CD14-positive monocyte (primary cell): Measurements from ENCODE around the gene INTS12. TPM values are rescaled to one million over a fixed set of nuclear protein-coding genes. Genes with fewer than 3 reads are reported as not detected.
A peak's percentile ranks its signal among the peaks of the same experiment; 100 is the strongest.

Experiments used
- DNase-seq, 3 donors: peaks; one replicate each; pipeline ENCODE4 v3.0.0-alpha.2; 2011 to 2022
- H2AFZ ChIP-seq: 2 replicates; pipeline ENCODE4 v1.6.0; 2012; ENCODE audit warnings: mild to moderate bottlenecking, low read depth, low read length, inconsistent platforms; ENCODE audit not compliant: insufficient read depth, poor library complexity, severe bottlenecking
- H3K27ac ChIP-seq, 2 donors: 1 replicate in 1 of 2; 2 replicates in 1 of 2; pipeline ENCODE4 v1.5.1; 2012 to 2013; ENCODE audit warnings: low read length in 2 of 2, control low read depth in 1 of 2, inconsistent platforms in 1 of 2, low read depth in 1 of 2, mild to moderate bottlenecking in 1 of 2
- H3K27me3 ChIP-seq, 2 donors: one replicate each; pipeline versions ENCODE4 v1.6.0 to v1.6.1; 2011 to 2013; ENCODE audit warnings: low read length in 2 of 2; ENCODE audit not compliant: control insufficient read depth in 2 of 2, insufficient read depth in 2 of 2
- H3K36me3 ChIP-seq, 2 donors: replicated peaks in 1 of 2; 1 replicate in 1 of 2; 2 replicates in 1 of 2; pipeline versions ENCODE4 v1.5.1 to v1.6.1; 2012 to 2013; ENCODE audit warnings: low read length in 2 of 2, control low read depth in 1 of 2, inconsistent platforms in 1 of 2, mild to moderate bottlenecking in 1 of 2; ENCODE audit not compliant: insufficient read depth in 2 of 2, control insufficient read depth in 1 of 2
- H3K4me1 ChIP-seq, 2 donors: 1 replicate in 1 of 2; 2 replicates in 1 of 2; pipeline versions ENCODE4 v1.5.1 to v1.6.1; 2012 to 2013; ENCODE audit warnings: low read length in 2 of 2, control low read depth in 1 of 2, inconsistent platforms in 1 of 2, mild to moderate bottlenecking in 1 of 2, moderate library complexity in 1 of 2; ENCODE audit not compliant: insufficient read depth in 2 of 2, control insufficient read depth in 1 of 2
- H3K4me2 ChIP-seq: replicated peaks from 2 replicates; pipeline ENCODE3; 2012; ENCODE audit warnings: low read length, moderate library complexity, mild to moderate bottlenecking; ENCODE audit not compliant: poor library complexity, severe bottlenecking; ENCODE audit errors: extremely low read depth
- H3K4me3 ChIP-seq, 3 experiments: fragments of 200-600 bp in 1 of 3; sonication (generic) in 1 of 3; replicated peaks in 1 of 3; 1 replicate in 2 of 3; 2 replicates in 1 of 3; pipeline ENCODE4 v1.5.1; 2011 to 2013; ENCODE audit warnings: low read length in 3 of 3, mild to moderate bottlenecking in 3 of 3, control low read depth in 2 of 3, low read depth in 2 of 3, inconsistent platforms in 1 of 3, moderate library complexity in 1 of 3
- H3K79me2 ChIP-seq: 2 replicates; pipeline ENCODE4 v1.6.0; 2012; ENCODE audit warnings: mild to moderate bottlenecking, control low read depth, inconsistent platforms, low read length, moderate library complexity; ENCODE audit not compliant: insufficient read depth
- H3K9ac ChIP-seq: 2 replicates; pipeline ENCODE4 v1.6.0; 2017; ENCODE audit warnings: low read length, mild to moderate bottlenecking; ENCODE audit not compliant: insufficient read depth, poor library complexity, severe bottlenecking
- H3K9me3 ChIP-seq, 2 donors: replicated peaks in 1 of 2; 1 replicate in 1 of 2; 2 replicates in 1 of 2; pipeline versions ENCODE4 v1.5.1 to v1.6.1; 2012 to 2013; ENCODE audit warnings: low read length in 2 of 2, control low read depth in 1 of 2; ENCODE audit not compliant: control insufficient read depth in 1 of 2, insufficient read depth in 1 of 2
- H4K20me1 ChIP-seq: 2 replicates; pipeline ENCODE4 v1.6.0; 2012; ENCODE audit warnings: mild to moderate bottlenecking, low read length, control low read depth, moderate library complexity; ENCODE audit not compliant: insufficient read depth
- H3K27ac Mint-ChIP-seq, 7 donors: one replicate each; pipeline ENCODE4 v1.8.0; 2020; ENCODE audit warnings: mild to moderate bottlenecking in 7 of 7, mixed read lengths in 7 of 7, moderate library complexity in 6 of 7, inconsistent platforms in 2 of 7
- H3K27me3 Mint-ChIP-seq, 3 donors: one replicate each; pipeline ENCODE4 v1.8.0; 2021 to 2022; ENCODE audit warnings: low read depth in 3 of 3, mild to moderate bottlenecking in 3 of 3, mixed read lengths in 3 of 3, moderate library complexity in 3 of 3, inconsistent platforms in 1 of 3
- H3K36me3 Mint-ChIP-seq, 2 donors: one replicate each; pipeline ENCODE4 v1.8.0; 2020; ENCODE audit warnings: mixed read lengths in 2 of 2, inconsistent platforms in 1 of 2, mild to moderate bottlenecking in 1 of 2
- H3K4me1 Mint-ChIP-seq: one replicate; pipeline ENCODE4 v1.8.0; 2020; ENCODE audit warnings: mild to moderate bottlenecking, mixed read lengths
- H3K4me3 Mint-ChIP-seq, 2 donors: one replicate each; pipeline ENCODE4 v1.8.0; 2020; ENCODE audit warnings: mild to moderate bottlenecking in 2 of 2, mixed read lengths in 2 of 2, moderate library complexity in 1 of 2
- H3K9me3 Mint-ChIP-seq, 7 donors: one replicate each; pipeline ENCODE4 v1.8.0; 2020 to 2022; ENCODE audit warnings: mixed read lengths in 7 of 7, mild to moderate bottlenecking in 6 of 7, moderate library complexity in 6 of 7, inconsistent platforms in 2 of 7
- WGBS: methylation state at CpG from one replicate; pipeline ENCODE4 v1.1.5; 2013; ENCODE audit warnings: missing lambda C conversion rate; ENCODE audit not compliant: insufficient coverage; 5-methylcytosine and 5-hydroxymethylcytosine counted together
- intact Hi-C, 2 donors: fragments of 100-400 bp; cut with micrococcal nuclease; formaldehyde crosslinking; loops; one replicate each; pipeline versions ENCODE4 v1.15.0 to v1.15.1; 2023
- polyA plus RNA-seq, 3 donors: library from polyadenylated mRNA; depleted of rRNA in 1 of 3; unstranded in 2 of 3; stranded (reverse) in 1 of 3; fragments of 300-500 nt in 2 of 3; fragments of >200 nt in 1 of 3; fragmentation: Illumina TruSeq in 2 of 3; gene quantifications; 1 replicate in 2 of 3; 2 replicates in 1 of 3; pipeline ENCODE4 v1.2.3, GENCODE V29; 2012 to 2021
- TF ChIP-seq, protein P1 (sequence below): fragments of 200-600 bp; IDR thresholded peaks from one replicate; pipeline ENCODE4 v1.8.0; 2022; ENCODE audit warnings: antibody characterized with exemption, mild to moderate bottlenecking

Gene INTS12
- polyA plus RNA-seq, 3 donors, result 12.0 to 22.9 (median 18.1) TPM

DNA sequence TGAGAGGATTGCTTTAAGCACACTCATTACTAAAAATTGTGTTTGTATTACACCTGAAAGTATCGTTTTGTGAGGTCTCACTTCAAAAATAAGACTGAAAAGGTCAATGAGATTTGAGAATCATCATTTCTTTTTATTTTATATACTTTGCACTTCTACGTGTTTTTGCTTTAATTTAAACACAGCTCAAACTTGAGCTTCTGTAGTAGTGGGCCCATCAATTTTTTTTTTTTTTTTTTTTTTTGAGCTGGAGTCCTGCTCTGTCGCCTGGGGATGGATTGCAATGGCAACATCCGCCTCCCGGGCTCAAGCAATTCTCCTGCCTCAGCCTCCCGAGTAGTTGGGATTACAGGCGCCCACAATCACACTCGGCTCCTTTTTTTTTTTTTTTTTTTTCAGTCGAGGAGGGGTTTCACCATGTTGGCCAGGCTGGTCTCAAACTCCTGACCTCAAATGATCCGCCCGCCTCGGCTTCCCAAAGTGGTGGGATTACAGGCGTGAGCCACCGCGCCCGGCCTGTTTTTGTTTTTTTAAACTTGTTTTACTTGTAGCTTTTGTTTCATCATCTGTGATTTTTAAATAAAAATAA lies 1.6 kb upstream of the INTS12 start:
- H4K20me1 ChIP-seq, result no peaks in the 10 kb centered on the region
- no peak overlapping the region for H3K4me2 ChIP-seq
- no peaks in the 10 kb centered on the region for H3K9me3 ChIP-seq
- H3K27me3 ChIP-seq, result no peaks in the 10 kb centered on the region
- H3K4me1 ChIP-seq, result peaks cover 19 to 27% of the 10 kb centered on the region in 2 donors
- peaks cover 39% of the 10 kb centered on the region for H3K79me2 ChIP-seq
- no peak overlapping the region for H3K27ac ChIP-seq
- no peak for DNase-seq
- H2AFZ ChIP-seq, result no peak overlapping the region
- Mint-ChIP-seq H3K4me1 (peaks cover 30% of the 10 kb centered on the region), H3K27ac (no peak overlapping the region), H3K27me3 (no peaks in the 10 kb centered on the region), H3K36me3 (no peaks in the 10 kb centered on the region), H3K9me3 (no peaks in the 10 kb centered on the region), H3K4me3 (no peak overlapping the region)
- intact Hi-C loops, result no loop called here
- 100% methylated on average over 1 of the region's 16 CpGs for WGBS
- no peak overlapping the region for H3K4me3 ChIP-seq
- TF ChIP-seq, protein P1, sequence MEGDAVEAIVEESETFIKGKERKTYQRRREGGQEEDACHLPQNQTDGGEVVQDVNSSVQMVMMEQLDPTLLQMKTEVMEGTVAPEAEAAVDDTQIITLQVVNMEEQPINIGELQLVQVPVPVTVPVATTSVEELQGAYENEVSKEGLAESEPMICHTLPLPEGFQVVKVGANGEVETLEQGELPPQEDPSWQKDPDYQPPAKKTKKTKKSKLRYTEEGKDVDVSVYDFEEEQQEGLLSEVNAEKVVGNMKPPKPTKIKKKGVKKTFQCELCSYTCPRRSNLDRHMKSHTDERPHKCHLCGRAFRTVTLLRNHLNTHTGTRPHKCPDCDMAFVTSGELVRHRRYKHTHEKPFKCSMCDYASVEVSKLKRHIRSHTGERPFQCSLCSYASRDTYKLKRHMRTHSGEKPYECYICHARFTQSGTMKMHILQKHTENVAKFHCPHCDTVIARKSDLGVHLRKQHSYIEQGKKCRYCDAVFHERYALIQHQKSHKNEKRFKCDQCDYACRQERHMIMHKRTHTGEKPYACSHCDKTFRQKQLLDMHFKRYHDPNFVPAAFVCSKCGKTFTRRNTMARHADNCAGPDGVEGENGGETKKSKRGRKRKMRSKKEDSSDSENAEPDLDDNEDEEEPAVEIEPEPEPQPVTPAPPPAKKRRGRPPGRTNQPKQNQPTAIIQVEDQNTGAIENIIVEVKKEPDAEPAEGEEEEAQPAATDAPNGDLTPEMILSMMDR, result no peak
- no peaks in the 10 kb centered on the region for H3K36me3 ChIP-seq
- H3K9ac ChIP-seq, result no peak overlapping the region

DNA sequence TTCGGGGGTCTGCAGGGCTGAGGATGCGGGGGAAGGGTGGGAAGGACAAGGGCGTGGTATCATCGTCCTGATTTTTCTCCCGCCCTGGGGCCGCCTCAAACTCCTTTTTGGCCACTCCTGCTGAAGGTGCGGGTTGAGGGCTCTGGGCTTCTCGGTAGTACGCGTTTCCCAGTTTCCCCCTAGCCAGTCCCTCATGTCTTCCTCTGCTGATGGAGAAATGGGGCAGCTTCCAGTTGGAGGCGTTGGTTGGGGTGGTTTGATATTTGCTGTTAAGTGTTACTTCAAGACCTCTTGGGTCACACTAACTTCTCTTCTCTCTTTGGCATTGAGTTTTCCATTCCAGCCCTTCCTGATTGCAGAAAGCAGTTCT lies 577 bp upstream of the INTS12 start:
- TF ChIP-seq, protein P1, result no peak
- H3K9me3 ChIP-seq, result no peaks in the 10 kb centered on the region
- Mint-ChIP-seq H3K27me3 (no peaks in the 10 kb centered on the region), H3K4me1 (peaks cover 26% of the 10 kb centered on the region), H3K4me3 (peak overlapping the region; percentile 97 to 99), H3K36me3 (no peaks in the 10 kb centered on the region), H3K9me3 (no peaks in the 10 kb centered on the region), H3K27ac (peak overlapping the region; percentile 46 to 98 (median 95))
- H3K4me1 ChIP-seq, result peaks cover 17 to 25% of the 10 kb centered on the region in 2 donors
- intact Hi-C loops, result no loop called here
- WGBS, result 0% methylated on average over 2 of the region's 11 CpGs
- H3K9ac ChIP-seq, result peak overlapping the region; percentile 90
- peak overlapping the region; percentile 96 for H2AFZ ChIP-seq
- H3K27me3 ChIP-seq, result no peaks in the 10 kb centered on the region
- H3K27ac ChIP-seq, result peak overlapping the region; percentile 55 to 92
- peak in 2 of 3 donors; percentile 5 to 31 for DNase-seq
- H4K20me1 ChIP-seq, result no peaks in the 10 kb centered on the region
- H3K4me3 ChIP-seq, result peak overlapping the region; percentile 67 to 98 (median 94)
- H3K79me2 ChIP-seq, result peaks cover 46% of the 10 kb centered on the region
- peak overlapping the region; percentile 81 for H3K4me2 ChIP-seq
- H3K36me3 ChIP-seq, result no peaks in the 10 kb centered on the region
